GM23248 (cell line): ENCODE data around the gene CTNNA3.

ENCODE experiments used
- EZH2 ChIP-seq: fragments of 200-600 bp; sonication (generic); IDR thresholded peaks from 2 replicates; pipeline ENCODE4 v1.6.1; 2018; ENCODE audit warnings: antibody characterized with exemption, mild to moderate bottlenecking; ENCODE audit not compliant: insufficient read depth, poor library complexity, severe bottlenecking
- EZH2phosphoT487 ChIP-seq: fragments of 200-600 bp; sonication (generic); IDR thresholded peaks from 2 replicates; pipeline ENCODE4 v1.6.1; 2018; ENCODE audit warnings: antibody characterized with exemption, moderate library complexity, mild to moderate bottlenecking, low read depth; ENCODE audit not compliant: insufficient read depth

GRCh38 chr10:67476201-67476600 is 219.8 kb downstream of the CTNNA3 start:
- TF ChIP-seq EZH2 (no peak), EZH2phosphoT487 (no peak)
